Measurements from ENCODE around the gene WFDC6. TPM values are rescaled to one million over a fixed set of nuclear protein-coding genes. Genes with fewer than 3 reads are reported as not detected.

Gene WFDC6
- total RNA-seq, 1 experiment from 2014 or later = not detected

GRCh38 chr20:45527294-45527693 lies 12.0 kb downstream of the WFDC6 start:
- TF ChIP-seq TCF7L2 (IDR thresholded peaks at IDR 0.05; ENCODE audit: low read depth, low read length) = no peak
- no peak for TF ChIP-seq POLR2AphosphoS5 (IDR thresholded peaks at IDR 0.05; ENCODE audit: low read depth, low read length)
- no peak for TF ChIP-seq SIN3A (IDR thresholded peaks at IDR 0.05; ENCODE audit: borderline replicate concordance, insufficient read depth, low read depth, low read length)
- TF ChIP-seq REST (IDR thresholded peaks at IDR 0.05; ENCODE audit: insufficient read depth in 1 of 2, low read depth in 2 of 2, low read length in 1 of 2) = no peak
- TF ChIP-seq, protein P1, sequence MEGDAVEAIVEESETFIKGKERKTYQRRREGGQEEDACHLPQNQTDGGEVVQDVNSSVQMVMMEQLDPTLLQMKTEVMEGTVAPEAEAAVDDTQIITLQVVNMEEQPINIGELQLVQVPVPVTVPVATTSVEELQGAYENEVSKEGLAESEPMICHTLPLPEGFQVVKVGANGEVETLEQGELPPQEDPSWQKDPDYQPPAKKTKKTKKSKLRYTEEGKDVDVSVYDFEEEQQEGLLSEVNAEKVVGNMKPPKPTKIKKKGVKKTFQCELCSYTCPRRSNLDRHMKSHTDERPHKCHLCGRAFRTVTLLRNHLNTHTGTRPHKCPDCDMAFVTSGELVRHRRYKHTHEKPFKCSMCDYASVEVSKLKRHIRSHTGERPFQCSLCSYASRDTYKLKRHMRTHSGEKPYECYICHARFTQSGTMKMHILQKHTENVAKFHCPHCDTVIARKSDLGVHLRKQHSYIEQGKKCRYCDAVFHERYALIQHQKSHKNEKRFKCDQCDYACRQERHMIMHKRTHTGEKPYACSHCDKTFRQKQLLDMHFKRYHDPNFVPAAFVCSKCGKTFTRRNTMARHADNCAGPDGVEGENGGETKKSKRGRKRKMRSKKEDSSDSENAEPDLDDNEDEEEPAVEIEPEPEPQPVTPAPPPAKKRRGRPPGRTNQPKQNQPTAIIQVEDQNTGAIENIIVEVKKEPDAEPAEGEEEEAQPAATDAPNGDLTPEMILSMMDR (IDR thresholded peaks at IDR 0.05) = no peak
- no TSS peak for BruUV-seq (replicated peaks)
- Histone ChIP-seq H3K27me3 (ENCODE audit: control insufficient read depth, insufficient read depth, low read length) (peaks cover 18% of the 10 kb centered on the region), H3K36me3 (ENCODE audit: control insufficient read depth, insufficient read depth, low read length) (no peaks in the 10 kb centered on the region), H3K27ac (ENCODE audit: low read length) (no peak overlapping the region), H3K9me3 (ENCODE audit: control insufficient read depth, insufficient read depth, low read depth, low read length) (no peaks in the 10 kb centered on the region), H3K4me3 (ENCODE audit: low read depth in 2 of 2, low read length in 2 of 2) (no peak overlapping the region), H3K4me1 (ENCODE audit: control insufficient read depth, insufficient read depth, low read length) (no peaks in the 10 kb centered on the region)
- in situ Hi-C loops (cut with HindIII; ENCODE audit: low pct_unique_long_range_greater_than_20kb, low sequenced_read_pairs) (no loop called here), intact Hi-C loops (cut with micrococcal nuclease; ENCODE audit: unreplicated experiment) (no loop called here)
- CTCF ChIA-PET = no interaction called here
- ATAC-seq (no peak), DNase-seq (ENCODE audit: low read depth, low spot score) (no peak)
- POLR2A ChIA-PET = no interaction called here

- H3K9me3 ChIP-seq (ENCODE audit: control insufficient read depth, insufficient read depth, low read depth, low read length) = no peaks in the 10 kb centered on the region
- H3K27ac ChIP-seq (ENCODE audit: low read length) = no peak overlapping the region
- no peak overlapping the region for H3K4me3 ChIP-seq (ENCODE audit: low read depth in 2 of 2, low read length in 2 of 2)
- no peak for ATAC-seq
- TF ChIP-seq, protein P1 (IDR thresholded peaks at IDR 0.05) = no peak
- no peak for TF ChIP-seq TCF7L2 (IDR thresholded peaks at IDR 0.05; ENCODE audit: low read depth, low read length)
- BruUV-seq (replicated peaks) = no TSS peak
- in situ Hi-C loops (cut with HindIII; ENCODE audit: low pct_unique_long_range_greater_than_20kb, low sequenced_read_pairs) (no loop called here), intact Hi-C loops (cut with micrococcal nuclease; ENCODE audit: unreplicated experiment) (no loop called here)
- CTCF ChIA-PET = no interaction called here
- DNase-seq (ENCODE audit: low read depth, low spot score) = no peak
- peaks cover 18% of the 10 kb centered on the region for H3K27me3 ChIP-seq (ENCODE audit: control insufficient read depth, insufficient read depth, low read length)
- no peaks in the 10 kb centered on the region for H3K4me1 ChIP-seq (ENCODE audit: control insufficient read depth, insufficient read depth, low read length)
- POLR2A ChIA-PET = no interaction called here
- no peaks in the 10 kb centered on the region for H3K36me3 ChIP-seq (ENCODE audit: control insufficient read depth, insufficient read depth, low read length)
Measured at GRCh38 chr20:45523821-45524220, 15.5 kb downstream of the WFDC6 start.

GRCh38 chr20:45518282-45518681 lies 21.0 kb downstream of the WFDC6 start:
- BruUV-seq (replicated peaks) = no TSS peak
- H3K27ac ChIP-seq (ENCODE audit: low read length) = no peak overlapping the region
- POLR2A ChIA-PET = no interaction called here

More at GRCh38 chr20:45518282-45518681, 21.0 kb downstream of the WFDC6 start:
- ATAC-seq (no peak), DNase-seq (ENCODE audit: low read depth, low spot score) (no peak)
- Histone ChIP-seq H3K4me3 (ENCODE audit: low read depth in 2 of 2, low read length in 2 of 2) (no peak overlapping the region), H3K4me1 (ENCODE audit: control insufficient read depth, insufficient read depth, low read length) (no peaks in the 10 kb centered on the region), H3K36me3 (ENCODE audit: control insufficient read depth, insufficient read depth, low read length) (no peaks in the 10 kb centered on the region), H3K9me3 (ENCODE audit: control insufficient read depth, insufficient read depth, low read depth, low read length) (no peaks in the 10 kb centered on the region), H3K27me3 (ENCODE audit: control insufficient read depth, insufficient read depth, low read length) (peaks cover 4% of the 10 kb centered on the region)
- in situ Hi-C loops (cut with HindIII; ENCODE audit: low pct_unique_long_range_greater_than_20kb, low sequenced_read_pairs) = no loop called here
- CTCF ChIA-PET = no interaction called here
- intact Hi-C loops (cut with micrococcal nuclease; ENCODE audit: unreplicated experiment) = no loop called here
- TF ChIP-seq SIN3A (IDR thresholded peaks at IDR 0.05; ENCODE audit: borderline replicate concordance, insufficient read depth, low read depth, low read length) = no peak
- TF ChIP-seq, protein P1 (IDR thresholded peaks at IDR 0.05) = no peak
- TF ChIP-seq TCF7L2 (IDR thresholded peaks at IDR 0.05; ENCODE audit: low read depth, low read length) = no peak

Measured in Panc1 (cell line).